Loucy (cell line): ENCODE measurements around the gene LCTL.
A peak's percentile ranks its signal among the peaks of the same experiment; 100 is the strongest.

Source experiments
- H2AFZ ChIP-seq: fragments of 200-600 bp; sonication (generic); 2 replicates; pipeline ENCODE4 v1.6.0; 2016; ENCODE audit warnings: antibody characterized with exemption, mild to moderate bottlenecking, low read length, moderate library complexity
- H3F3A ChIP-seq: fragments of 200-600 bp; 2 replicates; pipeline ENCODE4 v1.6.0; 2016; ENCODE audit warnings: antibody characterized with exemption, low read depth, mild to moderate bottlenecking
- H3K27me3 ChIP-seq: fragments of 200-600 bp; sonication (generic); 2 replicates; pipeline ENCODE4 v1.6.1; 2014; ENCODE audit warnings: low read length, mild to moderate bottlenecking; ENCODE audit not compliant: insufficient read depth, poor library complexity, severe bottlenecking
- H3K36me3 ChIP-seq: fragments of 200-600 bp; sonication (generic); 2 replicates; pipeline ENCODE4 v1.6.1; 2016; ENCODE audit warnings: low read length; ENCODE audit not compliant: insufficient read depth
- H3K4me1 ChIP-seq: fragments of 200-600 bp; sonication (generic); 2 replicates; pipeline ENCODE4 v1.5.1; 2014; ENCODE audit warnings: low read length, mild to moderate bottlenecking; ENCODE audit not compliant: insufficient read depth, poor library complexity, severe bottlenecking
- H3K4me2 ChIP-seq: fragments of 200-600 bp; sonication (generic); 2 replicates; pipeline ENCODE4 v1.6.0; 2014; ENCODE audit warnings: antibody characterized with exemption, low read length, low read depth, mild to moderate bottlenecking; ENCODE audit not compliant: poor library complexity, severe bottlenecking
- H3K4me3 ChIP-seq: fragments of 200-600 bp; sonication (generic); 2 replicates; pipeline ENCODE4 v1.5.1; 2014; ENCODE audit warnings: low read length, mild to moderate bottlenecking, mixed read lengths; ENCODE audit not compliant: poor library complexity, severe bottlenecking
- H3K79me2 ChIP-seq: fragments of 200-600 bp; sonication (generic); 2 replicates; pipeline ENCODE4 v1.6.1; 2014; ENCODE audit warnings: low read length; ENCODE audit not compliant: insufficient read depth
- H3K9ac ChIP-seq: fragments of 200-600 bp; sonication (generic); 2 replicates; pipeline ENCODE4 v1.6.0; 2014; ENCODE audit warnings: mild to moderate bottlenecking, low read depth, low read length, moderate library complexity; ENCODE audit not compliant: poor library complexity, severe bottlenecking
- H3K9me2 ChIP-seq: fragments of 200-600 bp; sonication (generic); replicated peaks from 2 replicates; pipeline ENCODE4 v1.6.1; 2016; ENCODE audit warnings: low read depth, low read length, mixed read lengths
- H3K9me3 ChIP-seq: fragments of 200-600 bp; sonication (generic); 2 replicates; pipeline ENCODE4 v1.6.1; 2014; ENCODE audit warnings: mild to moderate bottlenecking, antibody characterized with exemption, low read length, low read depth; ENCODE audit not compliant: insufficient read depth
- H4K20me1 ChIP-seq: fragments of 200-600 bp; sonication (generic); 2 replicates; pipeline ENCODE4 v1.6.0; 2014; ENCODE audit warnings: antibody characterized with exemption, low read length, mild to moderate bottlenecking; ENCODE audit not compliant: insufficient read depth, poor library complexity, severe bottlenecking
- CTCF ChIP-seq: fragments of 200-600 bp; sonication (generic); conservative IDR thresholded peaks from 2 replicates; pipeline ENCODE4 v1.5.1; 2014; ENCODE audit warnings: mild to moderate bottlenecking, antibody characterized with exemption, low read length
- EZH2phosphoT487 ChIP-seq: fragments of 200-600 bp; IDR thresholded peaks from 2 replicates; pipeline ENCODE4 v1.6.1; 2018; ENCODE audit warnings: antibody characterized with exemption, mild to moderate bottlenecking, moderate library complexity, borderline replicate concordance

The LCTL gene

GRCh38 chr15:66565741-66566144 is at the start of gene LCTL:
Gene LCTL (minus strand): TSS chr15:66565998. CDS start chr15:66565365, 633 bp downstream.
- no peak within 1 kb of the TSS for H3K9ac ChIP-seq
- H3K79me2 ChIP-seq, result no peaks in the 10 kb centered on the region
- H3K27me3 ChIP-seq, result no peaks in the 10 kb centered on the region
- TF ChIP-seq EZH2phosphoT487 (no peak), CTCF (no peak)
- H3K4me2 ChIP-seq, result peak within 1 kb of the TSS; percentile 3
- H3K9me2 ChIP-seq, result no peaks in the 10 kb centered on the region
- no peaks in the 10 kb centered on the region for H3K36me3 ChIP-seq
- H2AFZ ChIP-seq, result peak within 1 kb of the TSS; percentile 79
- no peaks in the 10 kb centered on the region for H3K4me1 ChIP-seq
- H3K4me3 ChIP-seq, result no peak within 1 kb of the TSS
- no peaks in the 10 kb centered on the region for H4K20me1 ChIP-seq
- no peaks in the 10 kb centered on the region for H3K9me3 ChIP-seq
- no peaks in the 10 kb centered on the region for H3F3A ChIP-seq

GRCh38 chr15:66614951-66615760 is 49.4 kb upstream of the LCTL start:
- Histone ChIP-seq H3K27me3 (no peaks in the 10 kb centered on the region), H3K4me2 (no peak overlapping the region), H3K9ac (no peak overlapping the region)

GRCh38 chr15:66614456-66614855 is 48.7 kb upstream of the LCTL start:
- TF ChIP-seq EZH2phosphoT487, result no peak
- TF ChIP-seq CTCF, result no peak
- Histone ChIP-seq H4K20me1 (no peaks in the 10 kb centered on the region), H3K9ac (no peak overlapping the region), H3K27me3 (no peaks in the 10 kb centered on the region), H3K9me3 (no peaks in the 10 kb centered on the region), H3K4me3 (no peak overlapping the region), H3K9me2 (no peaks in the 10 kb centered on the region), H3K36me3 (no peaks in the 10 kb centered on the region), H3K4me1 (no peaks in the 10 kb centered on the region), H3K4me2 (no peak overlapping the region), H2AFZ (no peak overlapping the region), H3K79me2 (no peaks in the 10 kb centered on the region), H3F3A (no peaks in the 10 kb centered on the region)

More at GRCh38 chr15:66614951-66615760, 49.4 kb upstream of the LCTL start:
- H2AFZ ChIP-seq, result no peak overlapping the region
- H3K36me3 ChIP-seq, result no peaks in the 10 kb centered on the region
- no peaks in the 10 kb centered on the region for H3K9me2 ChIP-seq
- no peaks in the 10 kb centered on the region for H3K4me1 ChIP-seq
- H3K9me3 ChIP-seq, result no peaks in the 10 kb centered on the region
- no peak for TF ChIP-seq CTCF
- no peak for TF ChIP-seq EZH2phosphoT487
- H4K20me1 ChIP-seq, result no peaks in the 10 kb centered on the region
- no peak overlapping the region for H3K4me3 ChIP-seq
- no peaks in the 10 kb centered on the region for H3K79me2 ChIP-seq
- no peaks in the 10 kb centered on the region for H3F3A ChIP-seq
